Activated CD4-positive, alpha-beta T cell treated with anti-CD3 and anti-CD28 coated beads for 4 hours (primary cell): ENCODE measurements around the gene INPP5D.
"Not testable (repeated sequence)": the region's sequence is repeated elsewhere in the genome, so short reads cannot be mapped to it uniquely, and the experiment has no call there.

Source experiments
- DNase-seq, 2 donors: peaks; one replicate each; pipeline ENCODE4 v3.0.0-alpha.2; 2020

The INPP5D gene

DNA sequence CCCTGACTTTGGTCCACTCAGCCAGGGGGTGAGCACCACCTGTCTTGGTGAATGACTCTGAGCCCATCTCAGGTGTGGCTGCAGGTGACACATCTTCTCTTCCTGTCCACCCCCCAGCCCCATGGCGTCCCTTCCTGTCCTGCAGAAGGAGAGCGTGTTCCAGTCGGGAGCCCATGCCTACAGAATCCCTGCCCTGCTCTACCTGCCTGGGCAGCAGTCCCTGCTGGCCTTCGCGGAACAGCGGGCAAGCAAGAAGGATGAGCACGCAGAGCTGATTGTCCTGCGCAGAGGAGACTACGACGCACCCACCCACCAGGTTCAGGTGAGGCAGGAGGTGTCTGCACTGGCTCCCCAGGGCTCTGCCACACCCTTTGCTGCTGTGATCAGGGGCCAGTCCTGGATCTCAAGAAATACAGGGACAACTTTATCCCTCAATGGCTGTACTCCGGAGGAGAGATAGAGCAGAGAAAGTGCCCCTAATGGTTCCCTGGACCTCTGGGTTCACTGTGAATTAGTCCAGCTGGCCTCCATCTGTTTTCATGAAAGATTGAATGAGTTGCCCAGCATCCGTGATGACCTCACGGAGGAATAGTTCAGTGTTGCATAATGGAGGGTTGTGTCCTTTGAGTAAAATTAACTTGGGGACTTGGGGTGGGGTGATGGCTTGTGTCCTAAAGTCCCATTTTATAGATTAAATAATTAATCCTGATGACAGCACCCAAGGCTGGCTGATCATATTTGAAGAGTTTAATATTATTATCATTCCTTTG lies 27.4 kb upstream of the INPP5D start, which contains the start of gene NEU2:
Gene NEU2, plus strand, starts transcription at position 122 of the 770 bp plus-strand sequence. Its CDS starts 0 bp downstream, at position 122.
- no peak for DNase-seq

- no peak for DNase-seq
Observed at GRCh38 chr2:233033672-233034071, 26.5 kb upstream of the INPP5D start.

GRCh38 chr2:233034091-233034882 lies 25.9 kb upstream of the INPP5D start:
- no peak for DNase-seq

- no peak for DNase-seq
Observed at GRCh38 chr2:233035426-233036161, 24.5 kb upstream of the INPP5D start.

DNA sequence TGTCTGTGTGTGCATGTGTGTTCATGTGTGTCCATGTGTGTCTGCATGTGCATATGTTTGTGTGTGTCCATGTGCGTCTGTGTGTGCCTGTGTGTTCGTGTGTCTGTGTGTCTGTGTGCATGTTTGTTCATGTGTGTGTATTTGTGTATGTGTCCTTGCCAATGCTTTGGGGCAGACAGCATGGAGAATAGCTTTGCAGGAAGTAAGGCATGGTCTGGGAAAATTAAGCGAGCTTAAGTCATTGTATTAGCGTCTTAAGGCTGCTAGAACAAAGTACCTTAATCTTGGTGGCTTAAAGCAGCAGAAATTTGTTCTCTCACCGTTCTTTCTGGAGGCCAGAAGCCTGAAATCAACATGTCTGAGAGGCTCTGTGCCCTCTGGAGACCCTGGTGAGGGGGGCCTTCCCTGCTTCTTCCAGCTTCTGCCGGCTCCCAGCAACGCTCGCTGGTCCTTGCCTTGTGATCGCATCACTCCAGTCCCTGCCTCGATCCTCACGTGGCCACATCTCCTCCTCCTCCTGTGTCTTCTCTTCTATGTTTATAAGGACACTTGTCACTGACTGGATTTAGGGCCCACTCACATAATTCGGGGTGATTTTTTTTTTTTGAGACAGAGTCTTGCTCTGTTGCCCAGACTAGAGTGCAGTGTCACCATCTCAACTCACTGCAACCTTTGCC lies 23.8 kb upstream of the INPP5D start:
- no peak for DNase-seq

DNA sequence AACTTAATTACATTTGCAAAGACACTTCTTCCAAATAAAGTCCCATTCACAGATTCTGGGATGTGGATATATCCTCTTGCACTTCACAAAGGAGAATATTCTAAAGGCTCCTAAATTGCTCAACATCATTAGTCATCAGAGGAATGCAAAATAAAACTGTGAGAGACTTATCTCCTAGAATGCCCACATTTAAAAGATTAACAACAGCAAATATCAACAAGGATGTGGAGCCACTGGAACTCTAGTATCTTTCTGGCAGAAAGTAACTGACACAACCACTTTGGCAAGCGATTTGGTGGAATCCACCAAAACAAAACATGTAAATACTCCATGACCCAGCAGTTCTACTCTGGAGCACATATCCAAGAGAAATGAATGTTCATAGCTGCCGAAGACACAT lies 23.1 kb upstream of the INPP5D start:
- DNase-seq: no peak

DNA sequence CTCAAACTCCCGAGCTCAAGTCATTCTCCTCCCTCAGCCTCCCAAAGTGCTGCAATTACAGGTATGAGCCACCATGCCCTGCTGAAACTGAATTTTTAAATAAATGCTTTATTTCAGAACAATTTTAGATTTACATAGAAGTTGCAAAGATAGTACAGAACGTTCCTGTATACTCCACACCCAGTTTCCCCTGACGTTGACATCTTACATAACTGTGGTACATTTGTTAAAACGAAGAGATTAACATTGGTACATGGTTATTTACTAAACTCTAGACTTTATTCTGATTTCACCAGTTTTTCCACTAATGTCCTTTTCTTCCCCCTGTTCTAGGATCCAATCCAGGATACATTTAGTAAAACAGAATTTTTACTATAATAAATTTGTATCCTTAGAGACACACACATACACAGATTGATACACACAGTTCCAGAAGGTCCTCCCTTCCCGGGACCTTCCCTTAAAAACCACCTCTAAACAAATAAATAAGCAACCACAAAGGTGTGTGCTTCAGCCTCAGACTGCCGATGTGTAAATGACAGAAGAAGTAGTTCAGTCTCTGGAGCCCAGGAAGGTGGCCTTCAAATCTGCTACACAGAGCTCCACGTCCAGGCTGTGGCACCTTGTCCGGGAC lies 20.8 kb upstream of the INPP5D start:
- no peak for DNase-seq

DNA sequence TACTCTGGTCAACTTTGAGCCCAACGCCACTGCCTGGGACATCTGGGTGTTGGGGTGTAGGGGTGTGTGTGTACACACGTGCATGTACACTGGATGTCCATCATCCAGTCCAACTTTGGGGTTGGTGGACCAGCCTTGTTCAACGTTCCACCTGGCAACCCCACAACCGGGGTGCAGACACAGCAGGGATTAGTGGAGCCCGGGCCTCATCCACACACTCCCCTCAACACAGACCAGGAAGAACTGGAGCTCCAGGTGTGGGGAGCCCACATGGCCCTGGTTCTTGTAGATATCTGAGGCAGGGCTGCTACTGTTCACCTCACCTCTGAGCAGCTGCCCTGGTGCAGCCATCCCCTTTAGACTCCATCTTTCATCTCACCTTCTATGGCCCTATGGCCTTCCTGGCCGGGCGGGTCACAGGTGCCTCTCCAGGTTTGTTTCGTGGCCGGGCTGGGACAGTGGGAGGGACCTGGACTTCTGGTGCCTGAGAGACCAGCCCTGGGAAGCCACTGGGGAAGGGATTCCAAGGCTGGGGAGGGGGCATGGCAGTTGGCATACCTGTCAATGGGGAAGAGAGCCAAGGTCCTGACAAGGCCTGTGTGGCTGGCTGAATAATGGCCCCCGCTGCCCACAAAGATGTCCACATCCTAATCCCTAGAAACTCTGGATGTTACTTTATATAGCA lies 20.2 kb upstream of the INPP5D start:
- no peak for DNase-seq

DNA sequence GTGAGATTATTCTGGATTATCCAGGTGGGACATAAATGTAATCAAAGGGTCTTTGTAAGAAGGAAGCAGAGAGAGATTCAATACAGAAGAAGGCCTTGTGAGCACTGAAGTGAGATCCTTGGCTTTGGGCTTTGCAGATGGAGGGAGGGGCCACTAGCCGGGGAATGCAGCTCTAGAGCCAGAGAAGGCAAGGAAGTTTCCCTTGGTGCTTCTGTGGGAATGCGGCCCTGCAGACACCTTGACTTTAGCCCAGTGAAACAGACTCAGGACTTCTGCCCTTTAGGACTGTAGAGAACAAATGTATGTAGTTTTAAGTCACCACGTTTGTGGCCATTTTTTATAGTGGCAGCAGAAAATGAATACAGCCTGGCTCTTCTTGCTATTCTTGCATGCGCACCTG lies 19.6 kb upstream of the INPP5D start:
- no peak for DNase-seq

- DNase-seq: no peak
Observed at GRCh38 chr2:233041722-233042323, 18.3 kb upstream of the INPP5D start.

- DNase-seq: no peak
Observed at GRCh38 chr2:233042549-233042948, 17.6 kb upstream of the INPP5D start.

DNA sequence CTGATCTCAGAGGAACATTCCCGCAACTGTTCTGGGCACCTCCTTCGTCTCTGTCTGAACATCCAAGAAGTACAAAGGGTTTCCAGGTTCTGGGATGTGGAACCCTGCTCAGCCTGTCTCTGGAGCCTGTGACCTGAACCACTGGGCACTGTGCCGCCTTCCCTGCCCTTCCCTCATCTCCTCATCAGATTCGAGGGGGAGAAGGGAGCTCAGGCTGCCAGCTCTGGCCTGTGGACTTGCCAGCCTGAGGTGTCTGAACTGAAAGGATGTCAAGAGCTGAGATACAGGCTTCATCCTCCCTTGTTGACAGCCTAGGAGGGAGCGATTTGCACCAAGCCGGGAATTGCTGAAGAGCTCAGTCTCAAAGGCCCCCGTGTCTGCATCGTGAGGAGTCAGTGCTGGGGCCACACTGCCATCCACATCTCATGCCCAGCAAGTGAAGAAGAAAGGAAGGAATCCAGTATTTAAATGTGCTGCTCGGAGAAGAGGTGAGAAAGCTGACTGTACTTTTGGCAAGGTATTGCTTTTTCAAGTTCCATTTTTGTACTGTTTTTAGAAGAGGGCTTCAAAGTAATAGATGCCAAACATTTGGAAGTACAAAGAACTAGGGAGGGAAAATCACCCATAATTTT lies 15.1 kb upstream of the INPP5D start:
- DNase-seq: no peak

DNA sequence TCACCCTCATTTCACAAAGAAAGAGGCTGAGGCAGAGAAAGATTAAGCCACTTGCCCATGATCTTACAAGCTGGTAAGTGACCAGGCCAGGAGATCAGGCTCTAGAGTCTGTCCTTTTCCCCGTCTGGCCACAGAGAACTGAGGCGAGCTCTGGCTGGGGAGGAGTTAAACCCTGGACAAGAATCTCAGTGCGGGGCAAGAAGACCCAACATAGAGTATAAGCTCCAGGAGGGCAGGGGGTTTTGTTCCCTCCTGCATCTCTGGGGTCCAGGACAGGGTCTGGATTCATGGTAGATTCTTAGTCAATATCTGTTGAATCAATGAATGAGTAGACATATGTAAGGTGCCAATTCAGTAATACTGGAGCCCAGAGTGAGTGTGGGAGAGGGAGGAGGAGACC lies 12.9 kb upstream of the INPP5D start:
- DNase-seq: no peak

DNA sequence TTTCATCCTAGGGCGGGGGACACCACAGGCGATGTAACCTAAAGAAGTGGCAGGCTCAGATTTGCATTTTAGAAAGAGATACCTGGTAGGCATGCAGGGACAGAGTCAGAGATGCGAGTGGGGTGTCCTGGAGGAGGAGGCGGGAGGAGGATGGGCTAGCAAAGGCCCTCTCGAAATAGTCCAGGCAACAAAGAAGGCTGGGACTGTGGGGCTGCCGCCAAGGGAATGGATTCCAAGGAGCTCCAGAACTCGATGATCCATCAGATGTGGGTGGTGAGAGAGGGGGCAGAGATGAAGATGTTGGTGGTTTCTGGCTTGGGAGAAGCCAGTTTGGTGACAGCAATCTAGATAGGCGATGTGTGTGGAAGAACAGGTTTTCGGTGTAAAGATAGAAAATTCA lies 12.5 kb upstream of the INPP5D start:
- DNase-seq: no peak

DNA sequence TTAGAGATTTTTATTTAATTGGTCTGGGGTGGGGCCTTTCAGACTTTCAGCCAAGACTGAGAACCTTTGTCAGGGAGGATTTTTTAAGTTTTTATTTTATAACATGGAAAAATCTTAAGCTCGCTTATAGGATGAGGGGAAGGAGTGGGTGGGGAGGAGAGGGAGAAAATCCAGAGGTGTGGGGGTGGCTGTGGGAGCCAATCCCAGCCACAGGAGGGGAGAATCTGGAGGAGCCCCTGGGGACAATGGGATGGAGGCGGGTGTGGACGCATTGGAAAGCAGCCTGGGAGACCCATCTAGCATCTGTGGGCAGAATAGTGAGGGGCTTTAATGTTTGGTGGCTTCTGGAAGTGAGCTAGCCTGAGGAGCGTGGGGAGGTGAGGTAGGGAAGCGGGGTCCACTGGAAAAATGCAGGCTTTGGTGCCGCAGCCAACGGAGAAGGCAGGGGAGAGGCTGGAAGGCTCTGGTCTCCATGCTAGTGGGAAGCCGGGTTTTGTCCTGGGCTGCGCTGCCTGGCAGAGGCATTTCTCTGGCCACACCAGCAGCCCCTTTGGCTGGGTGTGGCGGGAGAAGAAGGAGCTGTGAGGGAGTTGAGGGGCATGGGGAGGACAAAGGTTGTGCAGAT lies 11.5 kb upstream of the INPP5D start:
- no peak for DNase-seq

- no peak for DNase-seq
Observed at GRCh38 chr2:233049194-233049761, 10.9 kb upstream of the INPP5D start.

DNA sequence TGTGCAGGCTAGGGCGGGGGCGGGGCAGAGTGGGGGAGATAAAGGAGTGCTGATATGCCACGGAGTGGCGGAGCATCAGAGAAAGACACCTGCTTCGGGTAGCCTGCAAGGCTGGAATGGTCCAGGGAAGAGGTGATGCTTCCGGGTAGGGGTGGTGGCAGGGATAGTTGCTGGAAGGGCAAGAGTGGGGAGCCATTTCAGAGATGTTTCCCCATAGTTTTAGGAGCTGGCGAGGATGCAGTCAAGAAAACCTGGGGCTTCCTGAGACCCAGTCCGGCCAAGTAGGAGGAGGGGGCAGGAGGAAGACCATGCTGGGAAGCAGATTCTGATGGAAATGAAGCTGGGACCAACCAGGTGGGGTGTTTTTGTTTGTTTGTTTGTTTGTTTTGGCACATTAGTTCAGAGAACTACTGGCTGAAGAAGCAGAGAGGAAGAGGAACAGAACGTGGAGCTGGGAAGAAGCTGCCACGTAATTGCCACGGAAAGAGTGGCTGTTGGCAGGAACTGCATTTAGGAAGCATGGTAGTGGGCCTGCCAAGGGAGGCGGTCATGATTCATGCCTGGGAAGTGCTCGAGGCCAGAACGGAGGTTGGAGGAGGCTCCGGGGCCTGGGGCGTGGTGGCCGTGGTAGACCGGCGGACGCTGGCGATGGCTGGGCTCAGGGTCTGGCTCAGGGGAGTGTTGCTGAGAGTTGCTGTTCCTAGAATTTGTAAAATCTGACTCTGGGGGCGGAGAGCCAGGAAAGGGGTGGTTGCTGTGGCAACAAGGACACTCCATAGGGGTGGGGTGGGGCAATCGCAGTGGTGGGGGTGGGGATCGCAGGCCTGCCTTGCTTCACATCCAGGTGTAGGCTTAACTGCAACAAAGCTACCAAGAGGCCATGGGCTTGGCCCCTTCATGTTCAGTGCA lies 8.6 kb upstream of the INPP5D start:
- no peak for DNase-seq

- not testable (repeated sequence) for DNase-seq
Observed at GRCh38 chr2:233052517-233052916, 7.6 kb upstream of the INPP5D start.
